GM10266 (cell line): Measurements from ENCODE around the gene CAVIN3.
"Not testable (repeated sequence)": the region's sequence is repeated elsewhere in the genome, so short reads cannot be mapped to it uniquely, and the experiment has no call there.

Source experiments
- DNase-seq: peaks from one replicate; pipeline ENCODE4 v3.0.0; 2012; ENCODE audit errors: extremely low spot score
- CTCF ChIP-seq: IDR thresholded peaks from 2 replicates; pipeline ENCODE4 v1.5.1; 2012; ENCODE audit warnings: mild to moderate bottlenecking, low read depth; ENCODE audit not compliant: control insufficient read depth, insufficient read depth; ENCODE audit errors: missing control alignments

Gene CAVIN3

GRCh38 chr11:6301096-6301495, 19.2 kb downstream of the CAVIN3 start:
- no peak for DNase-seq
- TF ChIP-seq CTCF, result no peak

GRCh38 chr11:6300325-6300724, 20.0 kb downstream of the CAVIN3 start:
- TF ChIP-seq CTCF, result no peak
- no peak for DNase-seq

- no peak for DNase-seq
- TF ChIP-seq CTCF, result peak; percentile 58
Measured at GRCh38 chr11:6298605-6299004, 21.7 kb downstream of the CAVIN3 start.

- peak; percentile 6 for TF ChIP-seq CTCF
- DNase-seq, result no peak
Measured at GRCh38 chr11:6297831-6298230, 22.5 kb downstream of the CAVIN3 start.

GRCh38 chr11:6285019-6285418, 35.3 kb downstream of the CAVIN3 start:
- TF ChIP-seq CTCF, result no peak
- DNase-seq, result no peak

- no peak for DNase-seq
- TF ChIP-seq CTCF, result no peak
Measured at GRCh38 chr11:6284250-6284649, 36.1 kb downstream of the CAVIN3 start.

- no peak for TF ChIP-seq CTCF
- DNase-seq, result no peak
Measured at GRCh38 chr11:6283453-6284023, 36.8 kb downstream of the CAVIN3 start.

GRCh38 chr11:6280809-6281208, 39.5 kb downstream of the CAVIN3 start:
- not testable (repeated sequence) for DNase-seq
